Measurements from ENCODE around the gene EFEMP1.

Gene EFEMP1

DNA sequence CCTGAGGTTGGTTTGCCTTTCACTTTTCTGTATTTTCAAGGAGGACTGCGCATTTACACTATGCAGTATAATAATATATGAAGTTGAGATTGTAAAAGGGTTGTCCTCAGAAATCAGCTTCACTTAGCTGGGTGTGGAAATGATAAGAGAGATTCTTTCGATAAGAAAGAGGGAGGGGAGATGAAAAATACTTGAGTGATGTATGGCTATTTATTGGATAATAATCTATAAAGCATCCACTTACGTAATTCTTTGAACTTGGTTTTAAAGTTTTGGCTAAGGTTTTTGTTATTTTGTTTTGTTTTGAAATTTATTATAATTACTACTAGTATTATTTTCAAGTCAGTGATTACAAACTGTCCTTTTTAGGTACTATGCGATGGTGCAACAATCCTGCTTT is 40.6 kb downstream of the EFEMP1 start:
- H3K4me3 ChIP-seq (ENCODE audit: low read depth, low read length) = no peak overlapping the region
- TF ChIP-seq CTCF (IDR thresholded peaks at IDR 0.05; ENCODE audit: low read depth, low read length) = no peak

DNA sequence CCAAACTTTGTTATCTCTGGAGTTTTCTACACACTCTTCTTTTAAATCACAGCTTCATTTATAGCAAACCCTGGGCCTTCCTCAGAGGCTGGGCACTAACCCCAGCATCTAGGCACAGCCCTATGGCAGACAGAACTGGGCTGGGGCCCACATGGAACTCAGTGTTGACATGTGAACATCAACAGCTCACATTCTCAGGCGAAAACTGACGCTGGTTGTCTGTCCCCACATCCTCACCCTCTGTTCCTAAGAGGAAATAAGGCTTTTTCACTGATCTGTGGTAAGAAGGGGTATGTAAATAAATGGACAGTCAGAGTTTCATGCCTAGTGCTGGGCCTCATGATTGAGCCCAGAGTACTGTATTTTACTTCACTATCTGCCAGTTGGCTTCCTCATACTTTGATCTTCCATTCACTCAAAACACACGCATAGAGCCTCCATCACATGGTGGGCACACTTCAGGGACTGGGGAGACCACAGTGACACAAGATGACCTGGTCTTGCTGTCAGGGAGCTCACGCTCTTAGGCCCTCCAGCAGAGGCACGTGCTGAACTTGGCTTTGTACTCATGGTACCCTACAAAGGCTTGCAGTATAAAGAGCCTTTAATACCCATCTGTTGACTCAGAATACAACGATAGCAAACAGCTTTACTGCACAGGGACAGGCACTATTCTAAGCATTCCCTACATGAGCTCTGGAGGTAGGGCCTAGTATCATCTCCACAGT is 43.0 kb downstream of the EFEMP1 start:
- no peak for TF ChIP-seq CTCF (IDR thresholded peaks at IDR 0.05; ENCODE audit: low read depth, low read length)
- H3K4me3 ChIP-seq (ENCODE audit: low read depth, low read length) = no peak overlapping the region

DNA sequence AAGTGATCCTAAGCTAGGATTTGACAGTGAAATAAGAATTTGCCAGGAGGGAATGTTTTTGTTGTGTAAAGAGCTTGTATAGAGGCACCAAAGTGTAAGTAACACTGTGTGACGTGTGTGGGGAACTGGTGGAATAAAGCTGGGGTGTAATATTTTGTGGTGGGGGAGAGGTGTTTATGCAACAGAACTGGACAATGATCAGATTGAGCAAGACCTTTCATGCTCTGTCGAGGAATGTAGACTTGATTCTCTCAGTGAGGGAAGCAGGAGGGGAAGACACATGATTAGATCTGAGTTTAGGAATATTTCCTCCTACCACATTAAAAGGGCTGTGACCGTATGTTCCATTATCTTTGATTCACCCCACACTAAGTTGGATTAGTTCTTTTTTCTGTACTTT is 43.6 kb downstream of the EFEMP1 start:
- TF ChIP-seq CTCF (IDR thresholded peaks at IDR 0.05; ENCODE audit: low read depth, low read length) = no peak
- H3K4me3 ChIP-seq (ENCODE audit: low read depth, low read length) = no peak overlapping the region

GRCh38 chr2:55877087-55877436 is 46.5 kb downstream of the EFEMP1 start:
- H3K4me3 ChIP-seq (ENCODE audit: low read depth, low read length) = no peak overlapping the region
- no peak for TF ChIP-seq CTCF (IDR thresholded peaks at IDR 0.05; ENCODE audit: low read depth, low read length)

GRCh38 chr2:55876429-55877086 is 47.0 kb downstream of the EFEMP1 start:
- no peak for TF ChIP-seq CTCF (IDR thresholded peaks at IDR 0.05; ENCODE audit: low read depth, low read length)
- H3K4me3 ChIP-seq (ENCODE audit: low read depth, low read length) = no peak overlapping the region

DNA sequence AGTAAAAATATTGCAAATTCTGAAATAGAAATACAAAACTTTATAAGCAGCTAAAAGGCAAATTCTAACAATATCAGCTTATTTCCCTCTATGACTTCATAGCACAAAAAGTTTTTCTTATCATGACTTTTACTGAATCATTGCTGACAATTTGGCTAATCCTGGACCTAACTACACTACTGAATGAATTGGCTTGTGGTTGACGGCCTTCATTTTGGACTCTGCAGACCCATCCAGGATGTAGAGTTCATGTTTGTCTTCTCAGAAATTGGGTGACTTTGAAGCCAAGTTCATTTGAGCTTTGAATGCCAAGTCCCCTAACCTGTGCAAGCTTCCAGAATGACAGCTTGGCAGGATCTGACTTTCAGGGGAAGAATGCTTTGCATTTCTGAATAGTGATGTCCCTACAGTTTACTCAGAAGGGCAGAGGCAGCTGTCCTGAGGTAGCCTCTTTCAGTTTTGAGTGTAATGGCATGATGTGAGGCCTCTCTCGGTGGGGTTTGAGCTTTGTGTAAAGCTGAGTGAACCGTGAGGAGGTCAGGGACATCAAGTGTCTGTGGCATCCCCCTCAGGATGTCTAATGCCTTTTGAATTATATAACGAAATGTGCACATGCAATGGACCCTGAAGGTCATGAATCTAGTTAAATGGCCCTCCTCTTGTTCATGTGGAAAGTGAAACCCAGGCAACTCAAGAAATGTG is 48.0 kb downstream of the EFEMP1 start:
- no peak overlapping the region for H3K4me3 ChIP-seq (ENCODE audit: low read depth, low read length)
- TF ChIP-seq CTCF (IDR thresholded peaks at IDR 0.05; ENCODE audit: low read depth, low read length) = no peak

DNA sequence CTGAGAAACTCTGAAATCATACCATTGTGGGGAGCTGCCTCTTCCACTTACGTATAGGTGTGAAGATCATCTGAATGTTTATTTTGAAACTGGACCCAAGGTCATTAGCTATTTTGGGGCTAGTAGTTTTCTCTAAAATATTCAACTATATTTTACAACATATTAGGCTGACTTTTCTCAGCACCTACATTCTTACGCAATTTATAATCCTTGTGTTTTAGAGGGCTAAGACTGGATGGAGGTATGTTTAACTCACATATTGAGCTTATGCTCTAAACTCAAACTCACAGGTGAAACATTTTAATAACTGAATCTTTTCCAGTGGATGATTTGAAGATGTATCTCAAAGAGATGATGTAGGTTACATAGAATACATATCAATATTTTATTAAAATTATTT is 49.2 kb downstream of the EFEMP1 start:
- TF ChIP-seq CTCF (IDR thresholded peaks at IDR 0.05; ENCODE audit: low read depth, low read length) = no peak

More for the DNA sequence above, 49.2 kb downstream of the EFEMP1 start:
- no peak overlapping the region for H3K4me3 ChIP-seq (ENCODE audit: low read depth, low read length)

Data from WI38 (cell line).